ENCODE results near the gene METTL23.
"Not testable (repeated sequence)": the region's sequence is repeated elsewhere in the genome, so short reads cannot be mapped to it uniquely, and the experiment has no call there.

METTL23 gene

GRCh38 chr17:76714336-76714735 lies 12.3 kb upstream of the METTL23 start:
- FAIRE-seq = no peak

DNA sequence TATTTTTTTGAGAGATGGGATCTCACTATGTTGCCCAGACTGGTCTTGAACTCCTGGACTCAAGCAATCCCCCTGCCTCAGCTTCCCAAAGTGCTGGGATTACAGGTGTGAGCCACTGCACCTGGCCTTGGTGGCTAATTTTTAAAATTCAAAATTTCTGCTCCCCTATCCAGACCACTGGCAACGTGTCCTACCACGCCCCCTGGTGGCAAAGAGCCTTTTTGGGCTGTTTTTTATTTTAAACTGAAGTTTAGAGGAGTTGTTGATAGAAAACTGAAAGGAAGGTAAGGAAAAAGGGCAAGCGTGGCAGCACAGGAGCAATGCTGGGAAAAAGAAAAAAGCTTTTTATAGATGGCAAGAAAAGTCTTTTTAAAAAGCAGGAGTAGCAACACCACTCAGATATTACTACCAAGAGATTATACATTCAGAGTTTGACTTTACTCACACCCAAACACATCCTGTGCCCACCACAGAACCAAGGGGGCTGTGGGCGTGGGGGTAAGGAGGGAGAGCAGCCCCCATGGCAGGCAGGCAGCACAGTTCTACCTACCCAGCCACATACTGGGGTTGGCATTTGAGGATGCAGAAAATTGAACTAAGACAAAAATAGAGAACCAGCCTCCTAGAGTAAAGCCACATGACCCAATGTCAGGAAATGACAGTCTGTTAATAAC lies 11.7 kb upstream of the METTL23 start:
- no peak for FAIRE-seq

DNA sequence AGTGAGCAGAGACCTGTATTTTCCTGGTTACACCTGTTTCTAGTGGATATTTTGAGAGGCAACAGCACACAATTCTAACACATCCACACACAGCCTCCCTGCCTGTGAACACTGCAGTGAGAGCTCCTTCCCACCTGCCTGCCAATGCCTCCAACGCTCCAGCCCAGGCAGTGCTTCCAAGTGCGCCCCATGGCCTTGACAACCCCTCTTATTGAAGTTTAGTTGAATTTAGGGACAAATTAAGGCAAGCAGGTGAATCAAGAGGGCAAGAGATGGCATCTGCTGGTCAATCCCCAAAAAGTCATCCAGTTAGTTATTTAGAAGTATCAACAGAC lies 11.2 kb upstream of the METTL23 start:
- FAIRE-seq = no peak

DNA sequence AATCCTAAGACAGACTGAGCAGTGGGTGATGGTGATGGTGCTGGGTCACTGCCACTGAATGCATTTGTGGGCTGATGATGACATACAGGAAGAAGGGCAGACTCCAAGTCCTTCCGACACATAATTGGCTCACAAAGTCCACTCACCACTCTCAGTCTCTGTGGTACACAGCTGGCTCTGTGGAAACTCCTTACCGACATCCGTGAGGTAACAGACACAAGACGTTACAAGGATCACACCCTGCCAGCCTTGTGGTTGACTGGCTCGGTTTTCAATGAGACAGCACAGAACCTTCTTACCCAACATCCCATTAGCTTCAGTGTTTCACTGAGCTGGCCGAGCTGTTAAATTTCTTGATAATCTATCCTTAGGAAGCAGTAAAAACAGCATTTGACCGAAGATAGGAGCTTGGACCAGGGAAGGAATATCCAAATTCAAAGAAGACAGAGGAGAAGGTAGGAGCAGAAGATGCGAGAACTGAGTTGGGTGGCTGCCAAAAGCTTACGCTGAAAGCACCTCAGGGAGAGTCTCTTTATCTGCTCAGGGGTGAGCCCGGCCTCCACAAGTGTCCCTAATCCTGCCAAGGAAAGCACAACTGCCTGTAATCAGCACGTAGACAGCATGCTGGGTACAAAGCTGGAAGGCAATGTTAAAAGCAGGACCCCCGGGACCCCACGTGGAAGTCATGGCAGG lies 10.3 kb upstream of the METTL23 start:
- no peak for FAIRE-seq

- FAIRE-seq = no peak
Measured at GRCh38 chr17:76716839-76717215, 9.8 kb upstream of the METTL23 start.

GRCh38 chr17:76718516-76718915 lies 8.1 kb upstream of the METTL23 start:
- FAIRE-seq = no peak

DNA sequence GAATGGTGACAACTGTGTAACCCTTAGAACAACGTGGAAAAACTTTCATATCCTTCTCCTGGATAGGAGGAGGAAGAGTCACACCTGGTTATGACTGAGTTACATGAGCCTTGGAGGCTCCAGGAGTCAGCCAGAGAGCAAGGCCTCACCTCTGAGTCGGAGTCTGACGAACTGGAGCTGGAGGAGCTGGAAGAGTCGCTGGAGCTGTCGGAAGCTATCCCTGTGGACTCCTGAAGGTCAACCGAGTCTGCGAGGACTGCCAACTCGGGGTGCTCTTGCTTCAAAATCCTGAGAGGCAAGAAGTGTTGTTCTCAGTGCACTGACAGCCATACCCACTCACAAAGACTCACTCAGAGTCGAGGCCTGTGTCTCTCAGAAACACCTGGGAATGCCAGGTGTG lies 6.4 kb upstream of the METTL23 start:
- no peak for FAIRE-seq

DNA sequence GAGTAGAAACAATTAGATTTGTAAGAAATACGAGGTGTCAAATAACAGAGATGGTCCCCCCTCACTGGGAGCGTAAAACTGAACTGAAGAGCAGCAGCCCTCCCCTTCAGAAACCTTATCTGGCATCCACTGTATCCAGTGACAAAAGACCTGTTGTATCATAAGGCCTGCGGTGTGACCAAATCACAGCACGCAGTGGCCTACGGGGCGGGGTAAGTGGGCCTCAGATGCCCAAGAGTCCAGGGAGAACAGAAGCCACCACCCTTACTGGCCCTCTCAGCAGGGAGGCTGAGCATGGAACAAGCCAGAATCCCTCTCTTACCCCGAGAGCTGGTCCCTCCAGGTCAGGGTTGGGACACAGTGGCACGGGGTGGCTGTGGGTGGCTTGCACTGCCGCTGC lies 5.7 kb upstream of the METTL23 start:
- no peak for FAIRE-seq

DNA sequence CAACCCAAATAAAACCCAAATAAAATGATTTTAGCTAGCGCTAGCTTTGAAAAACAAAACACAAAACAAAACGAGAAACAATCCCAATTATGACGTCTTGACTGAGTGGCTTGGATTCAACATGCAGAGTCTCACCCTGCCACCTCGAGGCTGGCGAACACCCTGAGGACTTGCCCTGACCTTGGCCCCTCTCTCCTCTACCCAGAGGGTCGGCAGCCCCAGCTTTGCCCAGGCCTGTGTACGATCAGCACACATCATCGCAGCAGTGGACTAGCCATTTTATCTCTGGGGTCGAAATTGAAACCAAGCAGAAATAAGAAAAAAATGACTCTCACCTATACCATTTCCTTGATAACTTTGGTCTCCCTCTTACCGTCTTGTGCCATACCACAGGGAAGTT lies 5.2 kb upstream of the METTL23 start:
- no peak for FAIRE-seq

DNA sequence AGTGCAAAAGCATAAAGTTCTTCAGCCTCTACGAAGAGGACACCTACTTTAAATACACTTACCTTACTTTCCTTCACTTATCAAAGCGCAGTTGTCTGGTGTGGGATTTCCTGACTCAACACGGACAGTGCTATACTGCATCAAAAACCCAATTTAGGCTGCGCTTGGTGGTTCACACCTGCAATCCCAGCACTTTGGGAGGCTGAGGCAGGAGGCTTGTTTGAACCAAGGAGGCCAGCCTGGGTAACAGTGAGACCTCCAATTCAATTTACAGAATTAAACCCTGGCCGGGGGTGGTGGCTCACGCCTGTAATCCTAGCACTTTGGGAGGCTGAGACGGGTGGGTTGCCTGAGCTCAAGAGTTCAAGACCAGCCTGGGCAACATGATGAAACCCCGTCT lies 4.4 kb upstream of the METTL23 start:
- FAIRE-seq = no peak

DNA sequence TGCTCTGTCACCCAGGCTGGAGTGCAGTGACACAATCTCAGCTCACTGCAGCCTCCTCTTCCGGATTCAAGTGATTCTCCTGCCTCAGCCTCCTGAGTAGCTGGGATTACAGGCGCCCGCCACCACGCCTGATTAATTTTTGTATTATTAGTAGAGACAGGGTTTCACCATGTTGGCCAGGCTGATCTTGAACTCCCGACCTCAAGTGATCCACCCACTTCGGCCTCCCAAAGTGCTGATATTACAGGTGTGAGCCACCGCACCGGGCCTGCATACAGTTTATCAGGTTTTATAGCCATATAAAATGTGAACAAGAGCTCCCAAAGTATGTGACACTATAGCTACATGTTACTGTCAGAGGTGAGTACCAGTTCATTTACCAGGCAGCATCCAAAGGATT lies 3.7 kb upstream of the METTL23 start:
- not testable (repeated sequence) for FAIRE-seq

DNA sequence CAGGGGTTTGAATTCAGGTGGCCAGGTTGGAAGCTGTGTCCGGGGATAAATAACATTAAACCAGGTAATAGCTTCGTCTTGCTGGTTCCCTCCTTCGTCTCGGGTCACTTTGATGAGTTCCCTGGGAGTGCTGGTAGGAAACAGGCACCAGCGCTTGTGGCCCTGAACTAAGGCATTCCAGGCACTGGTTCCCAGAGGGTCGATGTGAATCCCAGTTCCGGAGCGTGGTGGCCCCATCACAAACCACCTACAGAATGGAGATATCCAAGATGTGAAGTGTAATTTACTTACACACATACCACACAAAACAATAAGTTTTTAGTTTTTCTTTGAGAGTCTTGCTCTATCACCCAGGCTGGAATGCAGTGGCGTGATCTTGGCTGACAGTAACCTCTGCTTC lies 2.8 kb upstream of the METTL23 start:
- FAIRE-seq = no peak

DNA sequence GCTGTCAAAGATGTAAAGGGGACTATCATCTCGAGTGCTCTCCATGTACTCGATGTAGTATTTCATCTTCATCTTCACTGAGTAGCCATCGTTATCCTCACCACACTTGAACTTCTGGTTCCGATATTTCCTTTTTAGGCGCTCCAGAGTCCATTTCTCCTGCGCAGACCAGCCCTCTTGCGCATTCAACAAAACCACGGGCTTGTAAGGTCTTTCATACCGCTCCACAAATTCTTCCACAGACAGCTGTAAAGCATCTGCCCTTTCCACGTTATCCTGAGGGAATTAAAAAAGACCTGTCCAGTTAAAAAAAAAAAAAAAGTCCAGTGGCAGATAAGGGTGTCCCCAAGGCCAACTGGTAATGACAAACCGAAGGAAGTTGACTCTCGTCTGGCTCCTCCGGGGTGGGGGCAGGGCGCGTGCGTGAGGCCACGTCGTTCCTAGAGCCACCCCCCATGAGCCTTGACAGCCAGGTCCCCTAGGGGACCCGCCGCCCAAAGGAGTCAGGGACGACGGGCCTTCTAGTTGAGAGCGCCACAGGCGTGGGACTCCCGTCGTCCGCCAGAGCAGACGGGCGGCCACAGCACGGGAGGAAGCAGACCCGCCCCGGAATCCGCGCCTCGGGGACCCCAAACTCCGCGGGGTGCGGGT lies 934 bp upstream of the METTL23 start:
- FAIRE-seq = no peak

DNA sequence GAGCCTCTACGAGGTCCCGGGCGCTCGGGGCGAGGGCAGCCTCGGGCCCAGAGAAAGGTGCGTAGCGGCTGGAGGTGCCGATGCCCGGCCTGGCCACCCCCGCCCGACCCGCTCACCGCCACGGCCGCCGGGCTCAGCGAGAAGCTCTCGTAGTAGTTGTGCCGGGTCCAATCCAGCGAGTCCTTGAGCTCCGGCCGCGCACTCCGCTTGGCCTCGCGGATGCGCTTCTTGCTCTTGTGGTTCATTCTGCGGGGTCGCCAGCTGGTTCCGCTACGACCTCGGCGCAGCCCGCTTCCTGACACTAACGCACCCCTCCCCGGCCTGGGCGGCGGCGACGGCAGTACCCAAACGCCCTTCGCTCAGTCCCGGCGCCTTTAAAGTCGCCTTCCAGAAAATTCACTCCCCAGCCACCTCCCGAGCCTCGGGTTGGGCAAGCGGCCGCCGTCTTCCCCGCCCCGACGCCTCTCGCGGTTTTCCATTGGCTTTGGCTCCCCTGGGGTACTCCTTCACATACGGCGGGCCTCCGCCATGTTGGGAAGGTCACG lies 336 bp upstream of the METTL23 start, which contains the start of gene JMJD6:
Gene JMJD6 (minus strand): TSS at position 376 of the 545 bp plus-strand sequence. CDS start 131 bp downstream, at position 245.
- no peak for FAIRE-seq

- no peak for FAIRE-seq
Measured at GRCh38 chr17:76727745-76728456, 1.3 kb downstream of the METTL23 start.

- FAIRE-seq = not testable (repeated sequence)
Measured at GRCh38 chr17:76731800-76732733, 5.4 kb downstream of the METTL23 start.

- FAIRE-seq = no peak
Measured at GRCh38 chr17:76732734-76733617, 6.3 kb downstream of the METTL23 start.

GRCh38 chr17:76733618-76733957 lies 6.9 kb downstream of the METTL23 start:
- FAIRE-seq = no peak

- no peak for FAIRE-seq
Measured at GRCh38 chr17:76734080-76734840, 7.6 kb downstream of the METTL23 start.

DNA sequence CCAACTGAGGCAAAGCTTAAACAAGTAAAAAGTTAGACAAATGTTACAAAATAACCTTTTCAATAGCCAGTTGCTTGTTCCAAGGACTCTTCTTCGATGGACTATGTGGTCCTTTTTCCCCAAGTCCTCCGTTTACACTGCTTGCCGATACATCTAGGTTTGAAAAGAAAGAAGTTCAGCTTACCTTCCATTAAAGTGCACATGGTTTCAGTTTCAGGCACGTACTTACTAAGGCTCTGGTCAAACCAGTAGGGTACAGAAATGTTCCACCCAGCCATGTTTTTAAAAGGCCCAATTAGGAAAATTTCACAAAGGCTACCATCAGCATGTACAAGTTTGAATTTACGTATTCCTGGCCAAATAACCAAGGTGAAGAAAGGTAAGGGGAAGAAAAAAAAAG lies 8.4 kb downstream of the METTL23 start:
- no peak for FAIRE-seq

All from colon (tissue), 2 donors.